H9 (cell line): Measurements from ENCODE around the gene PPP2R3C. TPM values are rescaled to one million over a fixed set of nuclear protein-coding genes. Genes with fewer than 3 reads are reported as not detected.

ENCODE experiments used
- DNase-seq: peaks from one replicate; pipeline ENCODE4 v3.0.0-alpha.2; 2017
- H2AFZ ChIP-seq: one replicate; pipeline ENCODE4 v1.6.1; 2013; ENCODE audit warnings: mild to moderate bottlenecking, low read length, control low read depth, moderate library complexity
- H2AK5ac ChIP-seq: 2 replicates; pipeline ENCODE4 v1.6.1; 2013; ENCODE audit warnings: low read length, control low read depth, mixed read lengths; ENCODE audit not compliant: insufficient read length
- H2BK120ac ChIP-seq: one replicate; pipeline ENCODE4 v1.6.1; 2013; ENCODE audit warnings: low read depth, mild to moderate bottlenecking, low read length, control low read depth, inconsistent platforms; ENCODE audit not compliant: poor library complexity, severe bottlenecking
- H2BK12ac ChIP-seq: 2 replicates; pipeline ENCODE4 v1.6.1; 2013; ENCODE audit warnings: low read length, control low read depth, mixed read lengths, low read depth; ENCODE audit not compliant: insufficient read length
- H2BK15ac ChIP-seq: 2 replicates; pipeline ENCODE4 v1.6.1; 2013; ENCODE audit warnings: low read depth, low read length, control low read depth
- H2BK20ac ChIP-seq: one replicate; pipeline ENCODE4 v1.6.1; 2013; ENCODE audit warnings: low read depth, mild to moderate bottlenecking, low read length, control low read depth, inconsistent platforms; ENCODE audit not compliant: poor library complexity, severe bottlenecking
- H2BK5ac ChIP-seq: 2 replicates; pipeline ENCODE4 v1.6.1; 2013; ENCODE audit warnings: low read length, control low read depth, mixed read lengths; ENCODE audit not compliant: insufficient read length
- H3K14ac ChIP-seq: 2 replicates; pipeline ENCODE4 v1.6.1; 2013; ENCODE audit warnings: low read length, control low read depth; ENCODE audit not compliant: insufficient read depth
- H3K18ac ChIP-seq: 2 replicates; pipeline ENCODE4 v1.6.1; 2013; ENCODE audit warnings: low read depth, mild to moderate bottlenecking, mixed read lengths, low read length, control low read depth; ENCODE audit not compliant: insufficient read length
- H3K23ac ChIP-seq: 2 replicates; pipeline ENCODE4 v1.6.1; 2013; ENCODE audit warnings: low read length, control low read depth, mixed read lengths, low read depth; ENCODE audit not compliant: insufficient read length
- H3K23me2 ChIP-seq: 2 replicates; pipeline ENCODE4 v1.6.1; 2013; ENCODE audit warnings: low read depth, mild to moderate bottlenecking, mixed read lengths, low read length, control low read depth; ENCODE audit not compliant: insufficient read length, poor library complexity, severe bottlenecking
- H3K27ac ChIP-seq: 2 replicates; pipeline ENCODE4 v1.5.1; 2013; ENCODE audit warnings: low read length, control low read depth, mixed read lengths, low read depth; ENCODE audit not compliant: insufficient read length
- H3K27me3 ChIP-seq: 2 replicates; pipeline ENCODE4 v1.6.1; 2013; ENCODE audit warnings: low read length, control low read depth, inconsistent platforms; ENCODE audit not compliant: insufficient read depth
- H3K4ac ChIP-seq: 2 replicates; pipeline ENCODE4 v1.6.1; 2013; ENCODE audit warnings: low read depth, mild to moderate bottlenecking, control low read depth, inconsistent platforms, low read length, moderate library complexity
- H3K4me1 ChIP-seq: 2 replicates; pipeline ENCODE4 v1.6.1; 2013; ENCODE audit warnings: low read length, control low read depth, inconsistent platforms; ENCODE audit not compliant: insufficient read depth
- H3K4me2 ChIP-seq: 2 replicates; pipeline ENCODE4 v1.6.1; 2013; ENCODE audit warnings: low read length, control low read depth, mixed read lengths; ENCODE audit not compliant: insufficient read length, insufficient read depth
- H3K56ac ChIP-seq: 2 replicates; pipeline ENCODE4 v1.6.1; 2013; ENCODE audit warnings: low read depth, mild to moderate bottlenecking, mixed read lengths, low read length, control low read depth; ENCODE audit not compliant: insufficient read length
- H3K79me1 ChIP-seq: 2 replicates; pipeline ENCODE4 v1.6.1; 2013; ENCODE audit warnings: low read depth, mild to moderate bottlenecking, moderate library complexity, low read length, control low read depth, inconsistent platforms; ENCODE audit not compliant: insufficient read depth, poor library complexity, severe bottlenecking
- H3K79me2 ChIP-seq: 2 replicates; pipeline ENCODE4 v1.6.1; 2013; ENCODE audit warnings: low read length, control low read depth, inconsistent platforms; ENCODE audit not compliant: insufficient read depth
- H3K9ac ChIP-seq: 2 replicates; pipeline ENCODE4 v1.6.1; 2013; ENCODE audit warnings: low read length, control low read depth, mixed read lengths; ENCODE audit not compliant: insufficient read length; ENCODE audit errors: extremely low read depth
- H3K9me3 ChIP-seq: one replicate; pipeline ENCODE4 v1.6.1; 2013; ENCODE audit warnings: low read depth, low read length, inconsistent platforms; ENCODE audit not compliant: control insufficient read depth
- H3T11ph ChIP-seq: one replicate; pipeline ENCODE4 v1.6.1; 2013; ENCODE audit warnings: mild to moderate bottlenecking, low read length, control low read depth, inconsistent platforms
- H4K20me1 ChIP-seq: one replicate; pipeline ENCODE4 v1.6.1; 2013; ENCODE audit not compliant: control insufficient read depth, insufficient read length, insufficient read depth
- H4K5ac ChIP-seq: 2 replicates; pipeline ENCODE4 v1.6.1; 2013; ENCODE audit warnings: low read depth, mild to moderate bottlenecking, mixed read lengths, low read length, control low read depth; ENCODE audit not compliant: insufficient read length
- H4K8ac ChIP-seq: replicated peaks from 2 replicates; pipeline ENCODE4 v1.6.1; 2013; ENCODE audit warnings: low read length, control low read depth, mixed read lengths, low read depth; ENCODE audit not compliant: insufficient read length
- H4K91ac ChIP-seq: 2 replicates; pipeline ENCODE4 v1.6.1; 2013; ENCODE audit warnings: low read depth, mild to moderate bottlenecking, moderate library complexity, mixed read lengths, low read length, control low read depth; ENCODE audit not compliant: insufficient read length
- H3K27ac Mint-ChIP-seq, 3 experiments: 2 replicates in 2 of 3; 3 replicates in 1 of 3; pipeline ENCODE4 v1.8.0; 2020 to 2021; ENCODE audit warnings: mixed read lengths in 3 of 3, mild to moderate bottlenecking in 1 of 3, moderate library complexity in 1 of 3
- H3K27me3 Mint-ChIP-seq: 2 replicates; pipeline ENCODE4 v1.8.0; 2021; ENCODE audit warnings: low read depth, mild to moderate bottlenecking, moderate library complexity, mixed read lengths
- H3K36me3 Mint-ChIP-seq, 3 experiments: 2 replicates in 2 of 3; 3 replicates in 1 of 3; pipeline ENCODE4 v1.8.0; 2020 to 2021; ENCODE audit warnings: low read depth in 3 of 3, mixed read lengths in 3 of 3; ENCODE audit not compliant: insufficient read depth in 1 of 3
- H3K4me1 Mint-ChIP-seq, 2 experiments: 2 replicates each; pipeline ENCODE4 v1.8.0; 2020; ENCODE audit warnings: mixed read lengths in 2 of 2
- H3K4me3 Mint-ChIP-seq, 2 experiments: 2 replicates in 1 of 2; 3 replicates in 1 of 2; pipeline ENCODE4 v1.8.0; 2020 to 2021; ENCODE audit warnings: mild to moderate bottlenecking in 2 of 2, mixed read lengths in 2 of 2, moderate library complexity in 1 of 2
- H3K9me3 Mint-ChIP-seq, 2 experiments: 2 replicates in 1 of 2; 3 replicates in 1 of 2; pipeline ENCODE4 v1.8.0; 2020; ENCODE audit warnings: mild to moderate bottlenecking in 2 of 2, mixed read lengths in 2 of 2, moderate library complexity in 1 of 2
- WGBS: extraction: QIAGEN DNeasy Blood & Tissue Kit; methylation state at CpG from one replicate; pipeline ENCODE4 v1.1.7; 2013; ENCODE audit warnings: missing lambda C conversion rate, low lambda C conversion rate, mixed read lengths; ENCODE audit not compliant: insufficient read length; ENCODE audit errors: extremely low coverage; 5-methylcytosine and 5-hydroxymethylcytosine counted together
- total RNA-seq: library from RNA; stranded (reverse); gene quantifications from 2 replicates; pipeline ENCODE4 v1.2.1, GENCODE V29; 2021
- TF ChIP-seq, protein P1 (sequence below): fragments of 200-600 bp; sonication (generic); conservative IDR thresholded peaks from 3 replicates; pipeline ENCODE4 v1.8.0; 2021; ENCODE audit warnings: antibody characterized with exemption, mild to moderate bottlenecking

PPP2R3C gene
- total RNA-seq, 1 experiment from 2014 or later = 51.1 TPM

DNA sequence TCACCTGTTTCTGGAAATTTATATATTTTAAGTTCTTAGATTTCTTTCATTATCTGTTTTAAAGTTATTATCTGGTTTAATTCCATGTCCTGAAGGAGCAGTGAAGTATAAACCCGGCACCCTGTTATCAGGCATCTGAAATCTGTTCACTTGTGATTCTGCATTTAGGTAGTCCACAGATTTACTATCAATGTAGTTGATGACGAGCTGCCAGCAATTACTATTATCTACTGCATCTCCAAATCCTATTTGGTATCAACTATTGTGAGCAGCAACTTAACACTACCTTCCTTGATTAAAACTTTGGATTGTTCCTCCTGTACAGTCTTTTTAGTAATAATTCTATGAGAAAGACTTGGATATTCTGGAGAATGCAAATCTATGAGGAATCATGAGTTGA is 36.7 kb upstream of the PPP2R3C start:
- no peak overlapping the region for H4K5ac ChIP-seq
- H2BK20ac ChIP-seq = no peak overlapping the region
- H2BK120ac ChIP-seq = no peak overlapping the region
- H3K27ac Mint-ChIP-seq = no peak overlapping the region
- H3K4ac ChIP-seq = no peak overlapping the region
- no peak overlapping the region for H3K27ac ChIP-seq
- no peak overlapping the region for H2BK12ac ChIP-seq
- no peak for DNase-seq
- H3K9ac ChIP-seq = no peak overlapping the region
- H4K20me1 ChIP-seq = no peaks in the 10 kb centered on the region
- H4K8ac ChIP-seq = no peak overlapping the region
- H3K14ac ChIP-seq = no peak overlapping the region
- no peak overlapping the region for H2AK5ac ChIP-seq
- no peaks in the 10 kb centered on the region for H3K27me3 Mint-ChIP-seq
- no peak overlapping the region for H3K4me2 ChIP-seq
- no CpG with 5 or more reads among the region's 2 CpGs for WGBS
- no peak overlapping the region for H2BK15ac ChIP-seq
- H3K23ac ChIP-seq = no peak overlapping the region
- no peak overlapping the region for H3K56ac ChIP-seq
- no peak overlapping the region for H4K91ac ChIP-seq
- H3K4me3 Mint-ChIP-seq = no peak overlapping the region
- H2BK5ac ChIP-seq = no peak overlapping the region
- H3T11ph ChIP-seq = no peak overlapping the region
- H3K36me3 Mint-ChIP-seq = peaks cover 6 to 8% (median 7%) of the 10 kb centered on the region in 3 experiments; a peak in 6 of 7 replicates
- no peaks in the 10 kb centered on the region for H3K9me3 ChIP-seq
- H3K27me3 ChIP-seq = no peaks in the 10 kb centered on the region
- H3K18ac ChIP-seq = no peak overlapping the region
- H3K4me1 Mint-ChIP-seq = peaks cover 0 to 8% of the 10 kb centered on the region in 2 experiments; a peak in 2 of 4 replicates
- TF ChIP-seq, protein P1, sequence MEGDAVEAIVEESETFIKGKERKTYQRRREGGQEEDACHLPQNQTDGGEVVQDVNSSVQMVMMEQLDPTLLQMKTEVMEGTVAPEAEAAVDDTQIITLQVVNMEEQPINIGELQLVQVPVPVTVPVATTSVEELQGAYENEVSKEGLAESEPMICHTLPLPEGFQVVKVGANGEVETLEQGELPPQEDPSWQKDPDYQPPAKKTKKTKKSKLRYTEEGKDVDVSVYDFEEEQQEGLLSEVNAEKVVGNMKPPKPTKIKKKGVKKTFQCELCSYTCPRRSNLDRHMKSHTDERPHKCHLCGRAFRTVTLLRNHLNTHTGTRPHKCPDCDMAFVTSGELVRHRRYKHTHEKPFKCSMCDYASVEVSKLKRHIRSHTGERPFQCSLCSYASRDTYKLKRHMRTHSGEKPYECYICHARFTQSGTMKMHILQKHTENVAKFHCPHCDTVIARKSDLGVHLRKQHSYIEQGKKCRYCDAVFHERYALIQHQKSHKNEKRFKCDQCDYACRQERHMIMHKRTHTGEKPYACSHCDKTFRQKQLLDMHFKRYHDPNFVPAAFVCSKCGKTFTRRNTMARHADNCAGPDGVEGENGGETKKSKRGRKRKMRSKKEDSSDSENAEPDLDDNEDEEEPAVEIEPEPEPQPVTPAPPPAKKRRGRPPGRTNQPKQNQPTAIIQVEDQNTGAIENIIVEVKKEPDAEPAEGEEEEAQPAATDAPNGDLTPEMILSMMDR = no peak
- no peaks in the 10 kb centered on the region for H3K23me2 ChIP-seq
- H3K4me1 ChIP-seq = no peaks in the 10 kb centered on the region; the same call in 1 of the 2 replicates
- H3K9me3 Mint-ChIP-seq = no peaks in the 10 kb centered on the region
- H3K79me2 ChIP-seq = no peaks in the 10 kb centered on the region
- H3K79me1 ChIP-seq = no peaks in the 10 kb centered on the region
- H2AFZ ChIP-seq = no peak overlapping the region
